ENCODE data around the gene IKBIP.

- TF ChIP-seq ZNF530 (tag by site-specific recombination; IDR thresholded peaks at IDR 0.05; ENCODE audit: low read depth) = no peak
- TF ChIP-seq ZNF280C (tag by site-specific recombination; IDR thresholded peaks at IDR 0.05) = no peak
- no peak for TF ChIP-seq ZBTB8A (tag by site-specific recombination; IDR thresholded peaks at IDR 0.05)
- TF ChIP-seq CTCF (tag by site-specific recombination; IDR thresholded peaks at IDR 0.05) = peak; percentile 78
- TF ChIP-seq ZNF138 (tag by site-specific recombination; IDR thresholded peaks at IDR 0.05; ENCODE audit: borderline replicate concordance) = no peak
- TF ChIP-seq ZNF23 (tag by site-specific recombination; IDR thresholded peaks at IDR 0.05; ENCODE audit: borderline replicate concordance) = no peak
- TF ChIP-seq ZNF133 (tag by site-specific recombination; IDR thresholded peaks at IDR 0.05) = no peak
- TF ChIP-seq ZNF529 (tag by site-specific recombination; IDR thresholded peaks at IDR 0.05; ENCODE audit: insufficient replicate concordance) = no peak
- TF ChIP-seq SP3 (tag by site-specific recombination; IDR thresholded peaks at IDR 0.05) = no peak
- peak; percentile 96 for TF ChIP-seq ZIC2 (tag by site-specific recombination; IDR thresholded peaks at IDR 0.05)
- no peak for TF ChIP-seq ATF2 (tag by site-specific recombination; IDR thresholded peaks at IDR 0.05; ENCODE audit: low read depth)
- peak; percentile 73 for TF ChIP-seq SP2 (tag by site-specific recombination; IDR thresholded peaks at IDR 0.05)
- TF ChIP-seq ZNF121 (tag by site-specific recombination; IDR thresholded peaks at IDR 0.05) = no peak
These were observed 216 bp downstream of the IKBIP start for GRCh38 chr12:98644433-98644711.
